Neural cell (in vitro differentiated cells): ENCODE results near the gene ANKRD55.

Experiments used
- CTCF ChIP-seq: fragments of 450-650 bp; IDR thresholded peaks from 2 replicates; pipeline ENCODE4 v1.5.1; 2014; ENCODE audit warnings: antibody characterized with exemption, mild to moderate bottlenecking, moderate library complexity; ENCODE audit not compliant: poor library complexity, severe bottlenecking
- EZH2 ChIP-seq: fragments of 200-600, 300-800 bp; shearing (Covaris generic), sonication (generic); IDR thresholded peaks from 2 replicates; pipeline ENCODE4 v1.6.1; 2014; ENCODE audit warnings: antibody characterized with exemption, low read length, borderline replicate concordance, mild to moderate bottlenecking; ENCODE audit not compliant: insufficient read depth, poor library complexity, severe bottlenecking
- TAF1 ChIP-seq: IDR thresholded peaks from 2 replicates; pipeline ENCODE4 v1.6.1; 2012; ENCODE audit warnings: low read depth

DNA sequence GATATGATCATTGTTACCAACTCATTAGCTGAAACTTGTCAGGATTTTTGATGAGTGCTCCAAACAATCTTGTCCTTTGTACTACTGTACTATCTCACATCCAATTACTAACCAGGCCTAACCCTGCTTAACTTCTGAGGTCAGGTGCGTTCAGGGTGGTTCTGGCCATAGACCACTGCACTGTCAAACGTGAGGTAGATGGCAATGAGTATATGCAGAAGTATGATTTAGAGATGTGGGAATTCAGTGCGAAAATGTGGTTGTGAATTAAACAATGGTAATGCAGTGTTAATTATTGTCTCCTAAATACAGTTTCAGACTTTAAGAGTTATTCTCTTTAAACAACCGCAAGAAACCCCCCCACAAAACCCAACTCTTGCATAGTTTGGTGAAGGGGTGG is 86.5 kb downstream of the ANKRD55 start:
- no peak for TF ChIP-seq TAF1
- no peak for TF ChIP-seq CTCF
- no peak for TF ChIP-seq EZH2
